GM03348 (cell line): ENCODE measurements around the gene MAPK7.

Experiments
- DNase-seq: peaks from one replicate; pipeline ENCODE4 v3.0.0; 2012; ENCODE audit warnings: low spot score

MAPK7 gene

DNA sequence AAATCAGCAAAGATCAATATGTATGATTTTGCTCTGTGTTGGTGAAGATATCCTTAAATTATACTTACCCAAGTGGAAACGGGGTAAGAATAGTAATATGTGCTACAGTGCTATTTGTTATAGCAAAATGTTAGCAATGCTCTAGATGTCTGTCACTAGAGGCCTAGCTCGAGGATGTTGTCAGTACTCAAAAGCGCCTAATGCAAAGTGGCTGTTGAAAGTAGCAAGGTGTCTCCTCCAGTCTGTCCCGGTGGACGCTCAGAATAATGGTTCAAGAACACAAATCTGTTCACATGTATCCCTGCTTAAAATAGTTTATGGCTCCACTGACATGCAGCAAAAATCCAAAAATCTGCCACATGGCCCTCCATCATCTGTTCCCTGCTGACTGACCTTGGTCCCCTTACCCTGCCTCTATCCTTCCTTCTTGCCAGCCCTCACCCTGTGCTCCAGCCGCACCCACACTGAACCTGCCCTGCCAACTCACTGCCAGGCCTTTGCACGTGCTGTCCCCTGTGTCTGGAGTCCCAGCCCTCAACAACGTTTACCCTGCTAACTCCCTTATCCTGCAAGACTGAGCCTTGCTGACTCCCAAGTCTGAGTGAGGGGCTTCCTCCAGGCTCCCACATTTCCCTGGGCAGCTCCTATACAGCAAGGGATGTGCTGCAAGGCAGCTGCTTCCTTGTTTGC lies 23.2 kb downstream of the MAPK7 start:
- DNase-seq: no peak

DNA sequence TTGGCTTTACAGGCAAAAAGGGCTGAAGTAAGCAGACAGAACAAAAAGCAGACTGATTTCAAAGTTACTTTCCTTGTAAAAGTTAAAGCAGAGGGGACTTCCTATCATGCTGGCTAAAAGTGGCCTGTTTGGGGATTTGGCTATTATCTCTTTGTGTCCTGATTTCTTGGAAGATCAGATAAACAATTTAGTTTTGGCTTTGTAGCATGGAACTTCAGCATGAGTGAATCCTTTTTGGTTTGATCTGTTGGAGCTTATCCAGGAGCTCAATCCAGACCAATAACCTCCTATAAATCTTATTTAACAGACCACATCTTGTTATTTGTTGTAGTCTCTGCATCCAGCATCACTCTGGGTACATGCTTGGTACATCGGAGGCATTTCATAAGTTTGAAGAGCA lies 23.9 kb downstream of the MAPK7 start:
- no peak for DNase-seq

DNA sequence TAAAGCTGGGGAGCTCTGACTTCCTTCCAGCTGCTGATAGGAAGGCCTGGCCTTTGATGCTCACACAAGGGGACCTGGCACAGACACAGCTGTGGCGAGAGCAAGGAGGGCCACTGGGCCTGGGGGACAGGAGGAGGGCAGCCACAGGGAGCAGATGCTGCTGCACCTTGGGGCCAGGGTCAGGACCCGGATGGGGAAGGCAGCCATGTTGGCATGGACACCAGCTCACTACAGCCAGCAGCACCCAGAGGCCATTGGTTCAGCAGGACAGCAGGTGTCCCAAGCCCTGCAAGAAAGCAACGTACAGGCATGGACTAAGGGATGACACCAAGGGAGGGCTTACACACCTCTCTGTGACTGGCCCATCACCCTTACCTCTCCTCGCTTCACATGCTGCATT lies 24.7 kb downstream of the MAPK7 start:
- no peak for DNase-seq

GRCh38 chr17:19404264-19404663 lies 26.0 kb downstream of the MAPK7 start:
- no peak for DNase-seq

GRCh38 chr17:19405114-19405513 lies 26.8 kb downstream of the MAPK7 start:
- no peak for DNase-seq

DNA sequence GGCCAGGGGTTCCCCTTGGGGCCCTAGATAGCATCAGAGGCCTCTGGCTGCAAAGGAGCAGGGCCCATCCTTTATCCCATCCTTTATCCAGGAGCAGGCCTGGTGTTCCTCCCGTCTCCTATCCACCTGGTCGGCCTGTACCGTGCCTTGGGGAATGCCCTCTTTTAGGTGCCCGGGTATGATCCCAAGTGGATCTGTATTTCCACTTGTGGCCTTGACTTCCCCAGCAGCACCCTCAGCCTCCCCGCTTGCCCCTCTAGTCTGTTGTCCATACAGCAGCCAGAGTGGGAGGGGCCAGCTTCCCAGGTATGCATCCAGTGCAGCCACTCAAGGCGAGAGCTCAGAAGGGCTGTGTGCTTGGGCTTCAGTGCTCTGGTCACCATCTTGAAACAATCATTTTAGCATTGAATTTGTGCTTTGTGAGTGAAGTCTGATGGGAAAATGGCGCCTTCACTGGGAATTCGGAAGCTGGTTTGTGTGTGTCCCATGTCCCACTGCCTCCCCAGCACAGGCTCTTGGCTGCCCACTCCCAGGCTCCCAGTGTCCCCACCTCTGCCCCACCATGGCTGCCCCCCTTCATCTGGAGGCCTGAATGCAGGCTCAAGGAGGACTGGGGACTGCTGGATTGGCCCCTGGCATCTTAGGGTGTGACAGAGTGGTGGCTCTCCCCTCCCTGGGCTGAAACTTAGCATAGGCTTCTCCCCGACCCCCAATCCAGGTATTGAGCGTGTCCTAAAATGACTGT lies 29.5 kb downstream of the MAPK7 start:
- DNase-seq: no peak

DNA sequence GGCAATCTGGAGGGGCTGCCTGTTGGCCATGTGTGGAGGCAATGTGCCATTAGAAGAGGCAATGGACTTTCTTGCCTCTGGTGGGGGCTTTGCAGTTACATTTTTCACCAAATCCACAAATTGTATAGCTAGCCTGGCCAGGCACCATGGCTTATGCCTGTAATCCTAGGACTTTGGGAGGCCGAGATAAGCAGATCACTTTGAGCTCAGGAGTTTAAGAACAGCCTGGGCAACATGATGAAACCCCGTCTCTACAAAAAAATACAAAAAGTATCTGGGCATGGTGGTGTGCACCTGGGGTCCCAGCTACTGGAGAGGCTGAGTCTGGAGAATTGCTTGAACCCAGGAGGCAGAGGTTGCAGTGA lies 30.0 kb downstream of the MAPK7 start:
- no peak for DNase-seq

DNA sequence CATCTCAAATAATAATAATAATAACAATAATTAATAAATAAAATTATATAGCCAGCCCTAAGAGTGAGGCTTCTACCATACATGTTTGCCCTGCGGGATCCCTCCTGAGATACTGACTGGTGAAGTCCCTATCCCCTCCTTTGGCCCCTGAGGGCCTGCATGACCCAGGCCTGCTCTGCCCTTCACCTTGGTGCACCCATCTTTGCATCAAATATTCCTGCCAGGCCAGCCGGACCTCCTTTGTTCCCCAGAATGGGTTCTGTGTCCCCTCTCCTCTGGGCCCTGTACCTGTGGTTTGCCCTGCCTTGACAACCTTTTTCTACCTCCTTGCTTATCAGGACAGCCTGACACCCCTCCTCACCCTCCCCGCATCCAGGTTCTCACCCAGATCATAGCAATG lies 30.8 kb downstream of the MAPK7 start:
- DNase-seq: no peak

- DNase-seq: peak; percentile 73
Measured at GRCh38 chr17:19409509-19409908, 31.2 kb downstream of the MAPK7 start.

- no peak for DNase-seq
Measured at GRCh38 chr17:19410091-19410490, 31.8 kb downstream of the MAPK7 start.

- peak; percentile 84 for DNase-seq
Measured at GRCh38 chr17:19410875-19411620, 32.8 kb downstream of the MAPK7 start, which contains the start of gene RNF112. Gene RNF112 (plus strand): TSS chr17:19411232. CDS start chr17:19411409, 177 bp downstream.

GRCh38 chr17:19411631-19412030 lies 33.3 kb downstream of the MAPK7 start:
- DNase-seq: peak; percentile 17

- no peak for DNase-seq
Measured at GRCh38 chr17:19412510-19412909, 34.2 kb downstream of the MAPK7 start.

GRCh38 chr17:19412984-19413383 lies 34.7 kb downstream of the MAPK7 start:
- no peak for DNase-seq

- DNase-seq: no peak
Measured at GRCh38 chr17:19413761-19414160, 35.5 kb downstream of the MAPK7 start.

- no peak for DNase-seq
Measured at GRCh38 chr17:19414396-19415280, 36.3 kb downstream of the MAPK7 start.

DNA sequence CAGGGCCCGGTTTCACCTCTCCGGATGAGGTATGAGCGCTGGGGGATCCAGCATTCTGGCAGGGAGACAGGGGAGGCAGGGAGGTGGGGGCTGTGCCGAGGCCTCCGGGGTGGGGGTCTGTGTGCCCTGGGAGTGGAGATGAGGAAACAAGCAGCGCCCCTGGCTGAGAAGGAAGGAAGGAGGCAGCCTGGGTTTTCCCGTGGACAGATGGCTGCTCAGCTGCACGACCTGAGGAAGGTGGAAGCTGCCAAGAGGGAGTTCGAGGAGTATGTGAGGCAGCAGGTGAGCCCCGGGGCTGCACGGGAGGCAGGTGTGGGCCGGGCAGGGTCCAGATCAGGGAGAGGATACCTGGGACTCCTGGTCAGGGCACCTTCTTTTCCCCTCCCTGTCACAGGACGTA lies 37.0 kb downstream of the MAPK7 start:
- no peak for DNase-seq

GRCh38 chr17:19415806-19416775 lies 37.8 kb downstream of the MAPK7 start:
- no peak for DNase-seq

GRCh38 chr17:19417611-19418010 lies 39.3 kb downstream of the MAPK7 start:
- DNase-seq: no peak

- DNase-seq: peak; percentile 49
Measured at GRCh38 chr17:19418251-19418992, 40.1 kb downstream of the MAPK7 start.
